ENCODE data around the gene KCTD11. TPM values are rescaled to one million over a fixed set of nuclear protein-coding genes. Genes with fewer than 3 reads are reported as not detected.

The KCTD11 gene
- polyA plus RNA-seq, 3 donors = 3.4 to 5.6 (median 3.6) TPM

- Histone ChIP-seq H3K36me3 (replicated peaks in 1 of 2; ENCODE audit: control insufficient read depth in 1 of 2, insufficient read depth in 2 of 2, low read length in 2 of 2) (peaks cover 35 to 43% of the 10 kb centered on the region in 2 donors), H3K27me3 (ENCODE audit: control insufficient read depth in 2 of 2, insufficient read depth in 2 of 2, low read length in 2 of 2) (no peaks in the 10 kb centered on the region), H2AFZ (ENCODE audit: insufficient read depth, low read depth, low read length, poor library complexity, severe bottlenecking) (no peak overlapping the region), H3K4me2 (replicated peaks; ENCODE audit: extremely low read depth, low read length, poor library complexity, severe bottlenecking) (no peak overlapping the region), H3K9me3 (replicated peaks in 1 of 2; ENCODE audit: control insufficient read depth in 1 of 2, insufficient read depth in 1 of 2, low read length in 2 of 2) (no peaks in the 10 kb centered on the region), H3K4me3 (replicated peaks in 1 of 3; ENCODE audit: low read depth in 2 of 3, low read length in 3 of 3) (no peak overlapping the region), H3K27ac (ENCODE audit: low read depth in 1 of 2, low read length in 2 of 2) (no peak overlapping the region), H3K4me1 (ENCODE audit: control insufficient read depth in 1 of 2, insufficient read depth in 2 of 2, low read length in 2 of 2) (peaks cover 31 to 36% of the 10 kb centered on the region in 2 donors), H3K9ac (ENCODE audit: insufficient read depth, low read length, poor library complexity, severe bottlenecking) (no peak overlapping the region), H4K20me1 (ENCODE audit: insufficient read depth, low read length) (peaks cover 7% of the 10 kb centered on the region), H3K79me2 (ENCODE audit: insufficient read depth, low read length) (peaks cover 18% of the 10 kb centered on the region)
- no peak for DNase-seq
- peak overlapping the region in 1 of 2 donors; percentile 53 for H3K4me3 Mint-ChIP-seq
- H3K4me1 Mint-ChIP-seq = peaks cover 29% of the 10 kb centered on the region
- intact Hi-C loops (cut with micrococcal nuclease) = loop anchor here in 1 of 2 donors (10.0 kb wide), 1 partner anchor 247 kb away; the partner anchor contains the start of gene CD68
- H3K36me3 Mint-ChIP-seq = peaks cover 30 to 46% of the 10 kb centered on the region in 2 donors
- 96% methylated on average over 11 of the region's 17 CpGs for WGBS (ENCODE audit: insufficient coverage)
- no peaks in the 10 kb centered on the region for H3K9me3 Mint-ChIP-seq
- no peak overlapping the region for H3K27ac Mint-ChIP-seq
- peaks cover 0 to 3% (median 0%) of the 10 kb centered on the region in 3 donors for H3K27me3 Mint-ChIP-seq (ENCODE audit: low read depth in 3 of 3)
- TF ChIP-seq CTCF (IDR thresholded peaks at IDR 0.05) = no peak
Measured at GRCh38 chr17:7327501-7327900, 24.5 kb upstream of the KCTD11 start.

GRCh38 chr17:7328009-7328408, 24.0 kb upstream of the KCTD11 start:
- H3K4me2 ChIP-seq (replicated peaks; ENCODE audit: extremely low read depth, low read length, poor library complexity, severe bottlenecking) = peak overlapping the region; percentile 99
- H3K27ac Mint-ChIP-seq = peak overlapping the region in 4 of 7 donors; percentile 0 to 99 (median 81)
- no peak overlapping the region for H3K9ac ChIP-seq (ENCODE audit: insufficient read depth, low read length, poor library complexity, severe bottlenecking)
- DNase-seq = no peak
- H2AFZ ChIP-seq (ENCODE audit: insufficient read depth, low read depth, low read length, poor library complexity, severe bottlenecking) = no peak overlapping the region
- H3K79me2 ChIP-seq (ENCODE audit: insufficient read depth, low read length) = peaks cover 18% of the 10 kb centered on the region
- H3K4me3 ChIP-seq (replicated peaks in 1 of 3; ENCODE audit: low read depth in 2 of 3, low read length in 3 of 3) = peak overlapping the region in 1 of 3 experiments; percentile 80
- intact Hi-C loops (cut with micrococcal nuclease) = loop anchor here in 1 of 2 donors (2.0 to 10.0 kb wide), 3 partner anchors 19 to 247 kb away; partner anchors contain the start of gene CD68
- no peak overlapping the region for H3K27ac ChIP-seq (ENCODE audit: low read depth in 1 of 2, low read length in 2 of 2)
- peaks cover 0 to 6% (median 0%) of the 10 kb centered on the region in 3 donors for H3K27me3 Mint-ChIP-seq (ENCODE audit: low read depth in 3 of 3)
- peak overlapping the region; percentile 20 to 32 for H3K4me3 Mint-ChIP-seq
- H3K36me3 Mint-ChIP-seq = peaks cover 25 to 41% of the 10 kb centered on the region in 2 donors
- peaks cover 34% of the 10 kb centered on the region for H3K4me1 Mint-ChIP-seq
- 100% methylated on average over 1 of the region's 1 CpG for WGBS (ENCODE audit: insufficient coverage)
- no peaks in the 10 kb centered on the region for H3K9me3 ChIP-seq (replicated peaks in 1 of 2; ENCODE audit: control insufficient read depth in 1 of 2, insufficient read depth in 1 of 2, low read length in 2 of 2)
- no peaks in the 10 kb centered on the region for H3K9me3 Mint-ChIP-seq
- no peaks in the 10 kb centered on the region for H3K27me3 ChIP-seq (ENCODE audit: control insufficient read depth in 2 of 2, insufficient read depth in 2 of 2, low read length in 2 of 2)
- no peak for TF ChIP-seq CTCF (IDR thresholded peaks at IDR 0.05)
- H4K20me1 ChIP-seq (ENCODE audit: insufficient read depth, low read length) = peaks cover 7% of the 10 kb centered on the region
- peaks cover 34 to 39% of the 10 kb centered on the region in 2 donors for H3K4me1 ChIP-seq (ENCODE audit: control insufficient read depth in 1 of 2, insufficient read depth in 2 of 2, low read length in 2 of 2)
- peaks cover 29 to 38% of the 10 kb centered on the region in 2 donors for H3K36me3 ChIP-seq (replicated peaks in 1 of 2; ENCODE audit: control insufficient read depth in 1 of 2, insufficient read depth in 2 of 2, low read length in 2 of 2)
